Upper lobe of right lung (tissue), 1 donor: Measurements from ENCODE around the gene B3GNT7. TPM values are rescaled to one million over a fixed set of nuclear protein-coding genes. Genes with fewer than 3 reads are reported as not detected.
"Not testable (repeated sequence)": the region's sequence is repeated elsewhere in the genome, so short reads cannot be mapped to it uniquely, and the experiment has no call there.

Source experiments
- ATAC-seq: fragments of 200-7000 bp; cut with Tn5 transposase; one replicate; pipeline ENCODE4 v1.9.1; 2020; ENCODE audit warnings: mild to moderate bottlenecking, moderate library complexity
- DNase-seq: peaks from one replicate; pipeline ENCODE4 v3.0.0-alpha.2; 2020
- H3K27ac ChIP-seq: fragments of 200-600 bp; one replicate; pipeline ENCODE4 v1.8.0; 2022
- H3K27me3 ChIP-seq: fragments of 200-600 bp; one replicate; pipeline ENCODE4 v1.8.0; 2022; ENCODE audit warnings: mild to moderate bottlenecking
- H3K36me3 ChIP-seq: fragments of 200-600 bp; one replicate; pipeline ENCODE4 v1.8.0; 2022
- H3K4me1 ChIP-seq: fragments of 200-600 bp; one replicate; pipeline ENCODE4 v1.8.0; 2022
- H3K4me3 ChIP-seq: fragments of 200-600 bp; one replicate; pipeline ENCODE4 v1.8.0; 2022; ENCODE audit warnings: mild to moderate bottlenecking
- H3K9me3 ChIP-seq: fragments of 200-600 bp; one replicate; pipeline ENCODE4 v1.8.0; 2022
- CTCF ChIP-seq: fragments of 200-600 bp; IDR thresholded peaks from one replicate; pipeline ENCODE4 v1.8.0; 2022; ENCODE audit warnings: antibody characterized with exemption
- intact Hi-C: fragments of 100-400 bp; cut with DNase I; formaldehyde crosslinking; loops from one replicate; pipeline ENCODE4 v1.11.0; 2022
- total RNA-seq: library from RNA; stranded (reverse); fragmentation: NEBNext Ultra II Directional; extraction: Animal tissue kit (Norgen Biotek cat#: 25700); gene quantifications from one replicate; pipeline ENCODE4 v1.2.1, GENCODE V29; 2021
- donor health status: DM: no; HTN: yes; CAD: no; lungs with severe emphysema.

The B3GNT7 gene
- total RNA-seq, 1 donor from 2014 or later: 53.5 TPM

DNA sequence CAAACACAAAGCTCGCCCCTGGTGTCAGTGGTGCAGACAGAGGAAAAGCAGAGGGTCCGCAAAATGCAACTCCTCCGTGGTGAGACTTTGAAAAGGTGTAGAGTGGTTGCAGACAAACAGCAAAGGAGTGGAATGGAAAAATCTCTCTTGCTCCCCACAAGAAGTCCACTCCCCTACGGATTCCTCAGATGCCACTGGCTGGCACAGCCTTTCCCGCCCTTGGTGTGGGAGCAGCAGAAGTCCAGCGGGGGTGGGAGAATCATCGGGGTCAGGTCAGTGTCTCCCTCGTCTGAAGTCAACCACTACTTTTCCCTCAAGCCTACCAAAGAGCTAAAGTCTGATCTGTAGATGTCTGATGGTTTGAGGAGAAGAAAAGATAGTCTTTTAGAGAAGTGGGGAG is 22.3 kb upstream of the B3GNT7 start:
- Histone ChIP-seq H3K27ac (no peak overlapping the region), H3K4me1 (no peaks in the 10 kb centered on the region), H3K9me3 (no peaks in the 10 kb centered on the region), H3K36me3 (no peaks in the 10 kb centered on the region), H3K4me3 (no peak overlapping the region), H3K27me3 (no peaks in the 10 kb centered on the region)
- ATAC-seq (peak; percentile 20), DNase-seq (no peak)
- intact Hi-C loops: no loop called here
- TF ChIP-seq CTCF: no peak

- no peaks in the 10 kb centered on the region for H3K27me3 ChIP-seq
- intact Hi-C loops: no loop called here
- no peaks in the 10 kb centered on the region for H3K4me1 ChIP-seq
- no peak for TF ChIP-seq CTCF
- no peak overlapping the region for H3K4me3 ChIP-seq
- H3K9me3 ChIP-seq: no peaks in the 10 kb centered on the region
- ATAC-seq: peak; percentile 33
- no peak overlapping the region for H3K27ac ChIP-seq
- DNase-seq: no peak
- no peaks in the 10 kb centered on the region for H3K36me3 ChIP-seq
Measured at GRCh38 chr2:231373786-231374349, 21.6 kb upstream of the B3GNT7 start.

DNA sequence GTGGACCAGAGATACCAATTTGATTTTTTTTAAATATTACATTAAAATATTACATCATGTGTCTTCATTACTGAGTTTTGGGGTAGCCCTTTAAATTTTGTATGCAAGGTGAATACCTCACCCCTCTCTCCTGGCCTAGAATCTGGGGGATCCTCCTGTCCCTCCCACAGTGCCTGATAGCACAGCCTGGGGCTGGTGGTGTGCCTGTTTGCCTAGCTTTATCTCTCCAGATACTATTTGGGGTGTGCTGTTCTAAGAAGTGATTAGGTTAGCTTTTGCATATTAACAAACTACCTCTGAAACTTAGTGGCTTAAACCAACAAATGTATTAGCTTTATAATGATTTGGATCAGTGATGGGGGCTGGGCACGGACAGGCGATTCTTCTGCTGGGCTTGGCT is 20.7 kb upstream of the B3GNT7 start:
- Histone ChIP-seq H3K4me3 (no peak overlapping the region), H3K36me3 (no peaks in the 10 kb centered on the region), H3K27me3 (no peaks in the 10 kb centered on the region), H3K4me1 (no peaks in the 10 kb centered on the region), H3K9me3 (no peaks in the 10 kb centered on the region), H3K27ac (no peak overlapping the region)
- DNase-seq (no peak), ATAC-seq (no peak)
- TF ChIP-seq CTCF: no peak
- intact Hi-C loops: no loop called here

- ATAC-seq, intact Hi-C loops, H3K27me3 ChIP-seq, H3K36me3 ChIP-seq, DNase-seq, H3K27ac ChIP-seq, H3K9me3 ChIP-seq, H3K4me1 ChIP-seq, H3K4me3 ChIP-seq: not testable (repeated sequence)
Measured at GRCh38 chr2:231375994-231376615, 19.4 kb upstream of the B3GNT7 start.

- DNase-seq: no peak
- ATAC-seq: peak; percentile 61
- no peak overlapping the region for H3K27ac ChIP-seq
- no peak overlapping the region for H3K4me3 ChIP-seq
- H3K27me3 ChIP-seq: no peaks in the 10 kb centered on the region
- no peaks in the 10 kb centered on the region for H3K36me3 ChIP-seq
- no peaks in the 10 kb centered on the region for H3K9me3 ChIP-seq
- TF ChIP-seq CTCF: no peak
- intact Hi-C loops: no loop called here
- H3K4me1 ChIP-seq: no peaks in the 10 kb centered on the region
Measured at GRCh38 chr2:231376857-231377256, 18.7 kb upstream of the B3GNT7 start.

DNA sequence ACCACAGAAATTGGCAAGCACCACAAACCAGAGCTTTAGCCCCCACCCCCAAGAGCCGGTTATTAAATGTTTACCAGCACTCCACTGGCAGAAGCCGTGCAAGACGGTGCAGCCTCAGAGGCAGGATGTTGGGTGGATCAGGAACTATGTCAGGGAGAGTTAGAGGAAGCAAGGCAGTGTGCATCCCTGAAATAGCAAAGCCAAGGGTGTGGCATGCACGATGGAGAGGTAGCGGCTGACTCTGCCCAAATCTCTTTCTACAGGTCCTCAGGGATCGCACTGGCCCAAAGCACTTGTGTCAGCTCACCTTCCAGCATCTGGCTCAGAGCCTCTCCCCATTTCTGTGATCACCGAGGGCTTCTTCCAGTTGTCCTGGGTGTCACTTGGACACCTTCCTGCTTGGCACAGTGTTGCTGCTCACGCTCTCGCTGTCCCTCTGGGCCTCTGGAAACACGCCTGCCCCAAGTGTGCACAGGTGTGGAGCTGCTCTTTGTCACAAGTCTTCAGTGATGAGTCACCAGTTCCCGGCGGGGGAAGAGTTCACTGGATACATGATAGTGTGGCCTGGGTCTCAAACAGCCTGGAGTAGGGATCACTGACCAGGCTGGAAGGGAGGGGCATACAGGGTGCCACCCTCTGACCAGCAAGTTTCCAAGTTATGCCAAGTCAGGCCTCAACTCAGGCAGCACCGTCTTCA is 17.3 kb upstream of the B3GNT7 start:
- H3K9me3 ChIP-seq: no peaks in the 10 kb centered on the region
- H3K27me3 ChIP-seq: no peaks in the 10 kb centered on the region
- no peaks in the 10 kb centered on the region for H3K36me3 ChIP-seq
- no peak for DNase-seq
- no peak overlapping the region for H3K27ac ChIP-seq
- ATAC-seq: peak; percentile 36
- H3K4me3 ChIP-seq: no peak overlapping the region
- TF ChIP-seq CTCF: no peak
- H3K4me1 ChIP-seq: no peaks in the 10 kb centered on the region
- intact Hi-C loops: no loop called here
